GM21526 (cell line): ENCODE data around the gene ZNF136.

Experiments used
- ATAC-seq: cut with Tn5 transposase; IDR thresholded peaks from one replicate; pipeline ENCODE4 v1.9.1; 2021; ENCODE audit warnings: moderate library complexity; ENCODE audit not compliant: unreplicated experiment, low FRiP score

The ZNF136 gene

DNA sequence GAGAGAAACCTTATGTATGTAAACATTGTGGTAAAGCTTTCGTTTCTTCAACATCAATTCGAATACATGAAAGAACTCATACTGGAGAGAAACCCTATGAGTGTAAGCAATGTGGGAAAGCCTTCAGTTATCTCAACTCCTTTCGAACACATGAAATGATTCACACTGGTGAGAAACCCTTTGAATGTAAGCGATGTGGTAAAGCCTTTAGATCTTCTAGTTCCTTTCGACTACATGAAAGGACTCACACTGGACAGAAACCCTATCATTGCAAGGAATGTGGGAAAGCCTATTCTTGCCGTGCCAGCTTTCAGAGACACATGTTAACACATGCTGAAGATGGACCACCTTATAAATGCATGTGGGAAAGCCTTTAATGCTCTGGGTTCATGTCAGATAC, 24.7 kb downstream of the ZNF136 start:
- no peak for ATAC-seq

DNA sequence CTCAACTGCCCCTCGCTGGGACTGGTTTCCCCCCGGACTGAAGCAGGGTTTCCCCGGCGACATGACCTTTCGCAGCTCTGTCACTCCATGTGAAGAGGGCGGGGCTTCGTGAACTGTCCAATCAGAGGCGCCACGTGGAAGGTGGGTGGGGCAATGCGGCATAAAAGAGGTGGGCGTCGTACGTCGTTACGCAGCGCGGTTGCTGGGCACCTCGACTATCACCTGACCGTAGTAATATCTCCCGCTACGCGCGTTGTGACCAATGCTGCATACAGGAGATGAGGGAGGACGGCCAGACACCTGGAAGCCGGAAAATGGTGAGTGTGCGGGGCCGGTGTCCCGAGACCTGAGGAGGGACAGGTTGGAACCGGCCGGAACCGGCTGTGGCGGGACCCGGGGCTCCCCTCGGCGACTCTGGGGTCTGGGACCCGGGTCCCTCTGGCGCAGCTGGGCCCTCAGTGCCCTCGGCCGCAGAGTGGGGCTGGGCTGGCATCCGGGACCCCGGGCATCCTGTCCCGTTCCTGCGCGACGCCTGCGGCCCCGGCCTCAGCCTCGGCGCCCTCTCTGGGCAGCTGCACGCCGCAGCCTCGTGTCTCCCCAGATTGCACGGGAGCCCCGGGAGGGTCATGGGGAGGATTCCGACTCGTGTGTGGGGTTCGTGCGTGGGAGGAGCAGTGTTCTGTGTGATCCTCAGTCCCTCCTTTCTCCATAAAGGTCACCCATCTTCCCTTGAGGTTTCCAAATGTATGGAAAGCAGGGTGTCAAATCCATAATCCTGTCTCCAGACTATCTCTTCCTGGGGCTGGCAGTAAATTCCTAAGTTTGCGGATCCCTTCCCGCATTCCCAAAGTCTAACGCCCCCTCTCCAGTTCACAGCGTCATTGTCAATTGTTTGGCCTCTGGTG, 32.2 kb downstream of the ZNF136 start:
- ATAC-seq = no peak

DNA sequence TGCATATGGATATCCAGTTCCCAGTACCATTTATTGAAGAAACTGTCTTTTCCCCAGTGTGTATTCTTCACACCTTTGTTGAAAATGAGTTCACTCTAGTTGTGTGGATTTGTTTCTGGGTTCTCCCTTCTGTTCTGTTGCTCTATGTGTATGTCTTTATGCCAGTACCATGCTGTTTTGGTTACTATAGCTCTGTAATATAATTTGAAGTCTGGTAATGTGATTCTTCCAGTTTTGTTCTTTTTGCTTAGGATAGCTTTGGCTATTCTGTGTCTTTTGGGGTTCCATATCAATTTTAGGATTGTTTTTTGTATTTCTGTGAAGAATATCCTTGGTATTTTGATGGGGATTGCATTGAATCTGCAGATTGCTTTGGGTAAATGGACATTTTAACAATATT, 35.2 kb downstream of the ZNF136 start:
- no peak for ATAC-seq

DNA sequence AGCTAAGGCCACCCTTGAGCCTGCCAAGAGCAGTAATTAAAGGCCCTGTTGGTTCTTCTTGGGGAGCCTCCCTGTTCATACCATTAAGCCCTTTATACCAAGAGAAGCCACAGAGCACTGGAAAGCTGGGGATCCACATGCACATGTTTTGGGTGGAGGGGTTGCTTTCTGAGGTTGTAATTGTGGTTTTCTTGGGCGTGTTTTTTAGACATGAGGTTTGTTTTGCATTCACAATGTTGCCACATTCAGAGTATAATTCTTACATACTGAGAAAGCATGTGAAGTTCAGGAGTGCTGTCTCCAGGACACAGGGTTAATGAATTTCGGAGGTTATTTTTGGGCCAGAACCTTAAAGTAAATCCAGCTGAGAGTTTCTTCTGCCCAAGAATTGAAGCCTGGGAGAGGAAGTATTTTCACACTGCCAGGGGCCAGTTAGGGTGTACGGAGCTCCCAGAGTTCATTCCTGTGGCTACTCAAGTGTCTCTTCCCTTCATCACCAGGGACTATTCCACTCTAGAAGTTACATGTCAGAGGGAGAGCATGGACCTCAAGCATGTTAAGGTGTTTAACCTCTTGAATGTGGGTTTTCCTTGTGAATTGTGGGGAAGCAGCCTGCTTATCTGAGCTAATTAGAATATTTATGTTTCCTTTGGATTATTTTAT, 37.0 kb downstream of the ZNF136 start:
- ATAC-seq = no peak

DNA sequence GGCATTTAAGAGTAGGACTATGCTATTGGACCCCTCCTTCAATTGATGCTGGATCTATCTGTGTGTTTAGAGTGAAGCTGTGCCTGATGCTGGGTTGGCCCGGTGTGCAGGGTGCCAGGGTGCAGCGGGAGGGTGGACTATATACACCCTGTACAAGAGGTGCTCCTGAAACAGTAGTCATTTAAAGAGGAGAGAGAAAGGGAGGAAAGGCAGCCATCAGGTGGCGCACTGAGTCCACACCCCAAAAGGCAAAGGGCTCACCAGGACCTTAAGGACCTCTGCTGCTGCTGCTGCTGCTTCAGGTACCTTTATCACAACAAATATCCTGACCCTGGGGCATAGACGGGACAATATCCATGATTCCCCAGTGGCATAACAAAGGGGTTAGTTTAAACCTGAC, 39.4 kb downstream of the ZNF136 start:
- ATAC-seq = no peak

DNA sequence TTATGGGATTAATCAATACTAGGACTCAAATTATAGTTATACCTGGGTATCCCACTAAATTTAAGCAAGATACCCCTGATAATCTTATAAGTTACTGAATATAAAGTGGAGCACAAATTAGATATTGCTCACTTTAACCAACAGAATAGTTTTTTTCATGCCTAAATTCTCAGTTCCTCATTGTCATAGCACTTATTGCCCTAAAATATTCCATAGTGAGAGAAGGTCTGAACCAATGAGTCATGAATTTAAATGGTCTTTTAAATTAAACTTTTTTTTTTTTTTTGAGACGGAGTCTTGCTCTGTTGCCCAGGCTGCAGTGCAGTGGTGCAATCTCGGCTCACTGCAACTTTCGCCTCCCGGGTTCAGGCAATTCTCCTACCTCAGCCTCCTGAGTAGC, 42.4 kb downstream of the ZNF136 start:
- ATAC-seq = no peak

DNA sequence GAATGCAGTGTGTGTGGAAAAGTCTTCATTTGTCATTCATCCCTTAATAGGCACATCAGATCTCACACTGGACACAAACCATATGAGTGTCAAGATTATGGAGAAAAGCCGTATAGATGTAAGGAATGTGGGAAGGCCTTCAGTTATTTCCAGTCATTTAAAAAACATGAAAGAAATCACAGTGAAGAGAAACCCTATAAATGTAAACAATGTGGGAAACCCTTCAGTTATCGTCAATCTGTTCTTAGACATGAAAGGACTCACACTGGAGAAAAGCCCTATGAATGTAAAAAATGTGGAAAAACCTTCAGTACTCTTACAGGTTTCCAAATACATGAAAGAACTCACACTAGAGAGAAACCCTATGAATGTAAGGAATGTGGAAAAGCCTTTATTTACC, 45.3 kb downstream of the ZNF136 start:
- ATAC-seq = no peak

DNA sequence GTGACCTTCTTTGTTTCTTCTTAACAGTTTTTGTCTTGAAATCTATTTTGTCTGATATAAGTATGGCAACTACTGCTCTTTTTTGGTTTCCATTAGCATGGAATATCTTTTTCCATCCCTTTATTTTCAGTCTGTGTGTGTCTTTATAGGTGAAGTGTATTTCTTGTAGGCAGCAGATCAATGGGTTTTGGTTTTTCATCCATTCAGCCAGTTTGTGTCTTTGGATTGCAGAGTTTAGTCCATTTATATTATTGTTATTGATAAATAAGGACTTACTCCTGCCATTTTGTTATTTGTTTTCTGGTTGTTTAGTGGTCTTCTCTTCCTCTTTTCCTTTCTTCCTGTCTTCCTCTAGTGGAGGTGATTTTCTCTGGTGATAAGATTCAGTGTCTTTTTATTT, 54.4 kb downstream of the ZNF136 start:
- no peak for ATAC-seq

DNA sequence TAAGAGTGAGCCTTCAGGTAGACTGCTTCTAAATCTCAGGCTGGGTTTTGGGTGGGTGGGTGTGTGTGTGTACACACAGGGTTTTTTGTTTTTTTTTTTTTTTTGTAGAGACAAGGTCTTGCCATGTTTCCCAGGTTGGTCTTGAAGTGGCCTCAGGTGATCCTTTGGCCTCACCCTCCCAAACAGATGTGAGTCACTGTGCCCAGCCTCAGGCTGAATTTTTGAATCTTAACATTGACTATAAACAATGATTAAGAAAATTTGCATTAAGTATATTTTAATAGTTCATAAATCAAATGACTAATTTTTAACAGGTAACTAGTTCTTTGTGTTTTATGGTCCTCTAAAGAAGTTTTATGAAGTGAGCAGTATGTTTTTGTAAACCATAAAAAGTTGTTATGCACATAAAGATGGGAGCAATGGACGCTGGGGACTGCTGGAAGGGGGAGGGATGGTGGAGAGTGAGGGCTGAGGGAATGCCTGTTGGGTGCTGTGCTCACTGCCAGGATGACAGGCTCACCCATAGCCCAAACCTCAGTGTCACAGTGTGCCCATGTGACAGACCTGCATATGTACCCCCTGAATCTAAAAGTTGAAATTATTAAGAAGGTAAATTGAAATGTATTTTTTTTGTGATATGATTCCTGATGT, 60.2 kb downstream of the ZNF136 start:
- ATAC-seq = no peak

DNA sequence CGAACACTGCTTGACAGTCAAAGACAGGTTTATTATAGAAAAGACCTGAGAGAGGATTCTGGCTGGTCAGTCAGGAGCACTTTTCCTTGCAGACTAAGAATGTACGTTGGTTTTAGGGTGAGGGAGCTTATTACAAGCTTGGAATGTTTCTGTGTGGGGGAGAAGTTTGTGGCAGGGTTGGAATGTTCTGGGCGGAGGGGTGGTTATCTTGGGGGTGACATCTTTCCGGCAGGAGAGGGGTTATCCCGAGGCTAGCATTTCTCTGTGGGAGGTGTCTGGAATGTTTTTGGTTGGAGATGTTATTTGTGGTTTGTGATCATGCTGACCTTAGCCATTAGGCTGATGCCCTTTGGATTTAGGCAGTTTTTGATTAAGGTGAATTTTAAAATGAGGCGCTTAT, 61.8 kb downstream of the ZNF136 start:
- ATAC-seq = no peak

DNA sequence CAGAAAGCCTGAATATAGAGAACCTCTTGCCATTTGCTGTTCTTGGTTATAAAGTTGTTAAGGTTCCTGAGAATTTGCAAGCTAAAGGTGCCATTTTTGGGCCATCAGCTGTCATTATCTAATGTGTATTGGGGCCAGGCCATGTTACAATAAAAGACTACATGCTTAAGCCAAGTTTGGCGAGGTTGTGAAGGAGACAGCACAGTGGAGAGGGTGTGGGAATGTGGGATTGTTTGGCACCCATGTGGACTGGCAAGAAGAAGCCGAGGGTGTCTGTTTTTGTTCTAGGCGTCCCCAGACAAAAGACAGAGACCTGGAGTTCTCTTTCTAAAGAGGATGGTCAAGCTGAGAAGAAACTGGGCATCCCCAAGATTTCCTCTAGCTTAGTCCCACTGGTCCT, 67.1 kb downstream of the ZNF136 start:
- ATAC-seq = no peak

DNA sequence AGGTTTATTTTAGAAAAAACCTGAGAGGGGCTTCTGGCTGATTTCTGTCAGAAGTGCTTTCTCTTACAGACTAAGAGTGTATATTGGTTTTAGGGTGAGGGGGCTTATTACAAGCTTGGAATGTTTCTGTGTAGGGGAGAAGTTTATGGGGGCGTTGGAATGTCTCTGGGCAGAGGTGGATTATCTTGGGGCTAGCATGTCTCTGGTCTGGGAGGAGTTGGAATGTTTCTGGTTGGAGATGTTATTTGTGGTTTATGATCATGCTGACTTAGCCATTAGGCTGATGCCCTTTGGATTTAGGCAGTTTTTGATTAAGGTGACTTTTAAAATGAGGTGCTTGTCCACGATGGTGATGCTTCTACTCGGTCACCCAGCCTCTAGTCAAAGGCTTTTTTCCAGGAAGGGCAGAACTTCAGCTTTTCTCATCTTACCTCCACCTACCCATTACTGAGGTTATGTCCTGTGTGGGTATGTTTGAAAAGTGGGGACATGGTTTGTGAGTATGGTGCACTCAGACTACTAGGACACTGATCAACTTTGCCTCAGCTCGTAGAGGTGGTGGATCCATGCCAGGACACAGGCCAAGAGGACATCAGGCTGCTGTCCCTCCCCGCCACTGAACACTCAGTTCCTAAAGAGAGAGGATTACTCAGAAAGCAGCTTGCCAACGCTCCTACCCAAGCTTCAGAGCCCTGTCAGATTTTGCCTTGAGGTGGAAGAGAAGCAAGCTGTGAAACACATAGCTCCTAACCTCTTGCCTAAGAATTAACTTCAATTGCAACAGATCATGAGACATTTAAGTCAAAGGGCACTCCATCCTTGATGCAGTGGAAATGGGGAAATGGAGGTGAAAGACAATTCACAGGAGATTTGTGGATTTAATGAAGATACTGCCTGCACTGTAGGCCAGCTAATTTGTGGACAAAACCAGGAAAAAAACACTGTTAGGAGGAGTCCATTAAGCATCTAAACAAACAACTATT, 68.1 kb downstream of the ZNF136 start:
- no peak for ATAC-seq

DNA sequence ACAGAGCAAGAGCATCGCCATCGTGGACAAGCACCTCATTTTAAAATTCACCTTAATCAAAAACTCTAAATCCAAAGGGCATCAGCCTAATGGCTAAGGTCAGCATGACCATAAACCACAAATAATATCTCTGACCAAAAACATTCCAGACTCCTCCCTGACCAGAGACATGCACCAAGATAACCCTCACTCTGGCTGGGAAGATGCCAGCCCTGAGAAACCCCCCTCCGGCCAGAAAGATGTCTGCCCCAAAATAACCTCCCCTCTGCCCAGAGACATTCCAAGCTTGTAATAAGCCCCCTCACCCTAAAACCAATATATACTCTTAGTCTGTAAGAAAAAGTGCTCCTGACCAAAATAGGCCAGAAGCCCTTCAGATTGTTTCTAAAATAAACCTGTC, 70.1 kb downstream of the ZNF136 start:
- ATAC-seq = no peak

DNA sequence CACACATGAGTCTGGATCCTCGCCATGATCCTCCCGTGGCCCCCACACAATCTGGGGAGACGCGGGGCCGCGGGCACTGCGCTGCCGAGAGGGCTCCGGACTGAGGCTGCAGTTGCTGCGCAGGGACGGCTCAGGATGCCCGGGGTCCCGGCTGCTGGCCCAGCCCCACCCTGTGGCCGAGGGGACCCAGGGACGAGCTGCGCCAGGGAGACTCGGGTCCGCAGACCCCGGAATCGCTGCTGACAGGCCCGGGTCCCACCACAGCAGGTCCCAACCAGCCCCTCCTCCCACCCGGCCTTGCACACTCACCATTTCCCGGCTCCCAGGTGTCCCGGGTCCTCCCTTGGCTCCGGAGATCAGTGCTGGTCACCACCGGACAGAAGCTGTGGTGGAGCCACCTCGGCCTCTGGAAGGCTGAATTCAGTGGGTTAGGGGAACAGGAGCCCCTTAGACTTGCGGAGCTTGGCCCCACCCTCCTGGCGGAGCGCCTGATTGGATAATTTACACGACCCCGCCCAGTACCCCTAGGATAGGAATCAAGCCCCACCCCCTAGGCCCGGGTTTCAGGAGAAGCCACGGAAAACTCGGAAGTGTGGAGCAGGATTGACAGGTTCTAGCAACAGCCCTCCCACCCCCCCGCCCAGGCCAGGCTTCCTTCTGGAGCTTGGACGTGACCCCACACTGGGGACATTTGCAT, 74.4 kb downstream of the ZNF136 start:
- no peak for ATAC-seq
